ENCODE results near the gene VPS33B.

- TF ChIP-seq, protein P1, sequence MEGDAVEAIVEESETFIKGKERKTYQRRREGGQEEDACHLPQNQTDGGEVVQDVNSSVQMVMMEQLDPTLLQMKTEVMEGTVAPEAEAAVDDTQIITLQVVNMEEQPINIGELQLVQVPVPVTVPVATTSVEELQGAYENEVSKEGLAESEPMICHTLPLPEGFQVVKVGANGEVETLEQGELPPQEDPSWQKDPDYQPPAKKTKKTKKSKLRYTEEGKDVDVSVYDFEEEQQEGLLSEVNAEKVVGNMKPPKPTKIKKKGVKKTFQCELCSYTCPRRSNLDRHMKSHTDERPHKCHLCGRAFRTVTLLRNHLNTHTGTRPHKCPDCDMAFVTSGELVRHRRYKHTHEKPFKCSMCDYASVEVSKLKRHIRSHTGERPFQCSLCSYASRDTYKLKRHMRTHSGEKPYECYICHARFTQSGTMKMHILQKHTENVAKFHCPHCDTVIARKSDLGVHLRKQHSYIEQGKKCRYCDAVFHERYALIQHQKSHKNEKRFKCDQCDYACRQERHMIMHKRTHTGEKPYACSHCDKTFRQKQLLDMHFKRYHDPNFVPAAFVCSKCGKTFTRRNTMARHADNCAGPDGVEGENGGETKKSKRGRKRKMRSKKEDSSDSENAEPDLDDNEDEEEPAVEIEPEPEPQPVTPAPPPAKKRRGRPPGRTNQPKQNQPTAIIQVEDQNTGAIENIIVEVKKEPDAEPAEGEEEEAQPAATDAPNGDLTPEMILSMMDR (IDR thresholded peaks at IDR 0.05) = no peak
- no peak for TF ChIP-seq POLR2A (IDR thresholded peaks at IDR 0.05)
These were observed 49.8 kb upstream of the VPS33B start for GRCh38 chr15:91072161-91072560.
